PC-9 (cell line): ENCODE data around the gene IFI44L.

Experiments used
- CTCF ChIP-seq: fragments of 200-600 bp; sonication (generic); conservative IDR thresholded peaks from 2 replicates; pipeline ENCODE4 v1.6.1; 2017; ENCODE audit warnings: mixed run types, antibody characterized with exemption, mild to moderate bottlenecking, moderate library complexity
- EZH2 ChIP-seq: fragments of 200-600 bp; sonication (generic); IDR thresholded peaks from 2 replicates; pipeline ENCODE4 v1.8.0; 2017; ENCODE audit warnings: antibody characterized with exemption, low read depth

- TF ChIP-seq CTCF, result no peak
- no peak for TF ChIP-seq EZH2
Measured at GRCh38 chr1:78663923-78664322, 43.7 kb downstream of the IFI44L start.
